Loucy (cell line): ENCODE measurements around the gene TMC5.

Experiments used
- H2AFZ ChIP-seq: fragments of 200-600 bp; sonication (generic); 2 replicates; pipeline ENCODE4 v1.6.0; 2016; ENCODE audit warnings: antibody characterized with exemption, mild to moderate bottlenecking, low read length, moderate library complexity
- H3F3A ChIP-seq: fragments of 200-600 bp; 2 replicates; pipeline ENCODE4 v1.6.0; 2016; ENCODE audit warnings: antibody characterized with exemption, low read depth, mild to moderate bottlenecking
- H3K27me3 ChIP-seq: fragments of 200-600 bp; sonication (generic); 2 replicates; pipeline ENCODE4 v1.6.1; 2014; ENCODE audit warnings: low read length, mild to moderate bottlenecking; ENCODE audit not compliant: insufficient read depth, poor library complexity, severe bottlenecking
- H3K36me3 ChIP-seq: fragments of 200-600 bp; sonication (generic); 2 replicates; pipeline ENCODE4 v1.6.1; 2016; ENCODE audit warnings: low read length; ENCODE audit not compliant: insufficient read depth
- H3K4me1 ChIP-seq: fragments of 200-600 bp; sonication (generic); 2 replicates; pipeline ENCODE4 v1.5.1; 2014; ENCODE audit warnings: low read length, mild to moderate bottlenecking; ENCODE audit not compliant: insufficient read depth, poor library complexity, severe bottlenecking
- H3K4me2 ChIP-seq: fragments of 200-600 bp; sonication (generic); 2 replicates; pipeline ENCODE4 v1.6.0; 2014; ENCODE audit warnings: antibody characterized with exemption, low read length, low read depth, mild to moderate bottlenecking; ENCODE audit not compliant: poor library complexity, severe bottlenecking
- H3K4me3 ChIP-seq: fragments of 200-600 bp; sonication (generic); 2 replicates; pipeline ENCODE4 v1.5.1; 2014; ENCODE audit warnings: low read length, mild to moderate bottlenecking, mixed read lengths; ENCODE audit not compliant: poor library complexity, severe bottlenecking
- H3K79me2 ChIP-seq: fragments of 200-600 bp; sonication (generic); 2 replicates; pipeline ENCODE4 v1.6.1; 2014; ENCODE audit warnings: low read length; ENCODE audit not compliant: insufficient read depth
- H3K9ac ChIP-seq: fragments of 200-600 bp; sonication (generic); 2 replicates; pipeline ENCODE4 v1.6.0; 2014; ENCODE audit warnings: mild to moderate bottlenecking, low read depth, low read length, moderate library complexity; ENCODE audit not compliant: poor library complexity, severe bottlenecking
- H3K9me2 ChIP-seq: fragments of 200-600 bp; sonication (generic); replicated peaks from 2 replicates; pipeline ENCODE4 v1.6.1; 2016; ENCODE audit warnings: low read depth, low read length, mixed read lengths
- H3K9me3 ChIP-seq: fragments of 200-600 bp; sonication (generic); 2 replicates; pipeline ENCODE4 v1.6.1; 2014; ENCODE audit warnings: mild to moderate bottlenecking, antibody characterized with exemption, low read length, low read depth; ENCODE audit not compliant: insufficient read depth
- H4K20me1 ChIP-seq: fragments of 200-600 bp; sonication (generic); 2 replicates; pipeline ENCODE4 v1.6.0; 2014; ENCODE audit warnings: antibody characterized with exemption, low read length, mild to moderate bottlenecking; ENCODE audit not compliant: insufficient read depth, poor library complexity, severe bottlenecking
- CTCF ChIP-seq: fragments of 200-600 bp; sonication (generic); conservative IDR thresholded peaks from 2 replicates; pipeline ENCODE4 v1.5.1; 2014; ENCODE audit warnings: mild to moderate bottlenecking, antibody characterized with exemption, low read length
- EZH2phosphoT487 ChIP-seq: fragments of 200-600 bp; IDR thresholded peaks from 2 replicates; pipeline ENCODE4 v1.6.1; 2018; ENCODE audit warnings: antibody characterized with exemption, mild to moderate bottlenecking, moderate library complexity, borderline replicate concordance

Gene TMC5

GRCh38 chr16:19485611-19486010, 67.9 kb downstream of the TMC5 start:
- Histone ChIP-seq H4K20me1 (no peaks in the 10 kb centered on the region), H3K9me2 (no peaks in the 10 kb centered on the region), H3K79me2 (no peaks in the 10 kb centered on the region), H3K4me1 (no peaks in the 10 kb centered on the region), H3K9me3 (no peaks in the 10 kb centered on the region), H3K36me3 (no peaks in the 10 kb centered on the region), H2AFZ (no peak overlapping the region), H3F3A (no peaks in the 10 kb centered on the region), H3K4me2 (no peak overlapping the region), H3K4me3 (no peak overlapping the region), H3K27me3 (no peaks in the 10 kb centered on the region), H3K9ac (no peak overlapping the region)
- TF ChIP-seq EZH2phosphoT487 (no peak), CTCF (no peak)

GRCh38 chr16:19486051-19486450, 68.4 kb downstream of the TMC5 start:
- no peak overlapping the region for H2AFZ ChIP-seq

GRCh38 chr16:19486750-19487325, 69.2 kb downstream of the TMC5 start:
- Histone ChIP-seq H3K9ac (no peak overlapping the region), H3K36me3 (no peaks in the 10 kb centered on the region), H3K9me3 (no peaks in the 10 kb centered on the region), H3K79me2 (no peaks in the 10 kb centered on the region), H3K4me3 (no peak overlapping the region), H3K27me3 (no peaks in the 10 kb centered on the region), H2AFZ (no peak overlapping the region), H3K9me2 (no peaks in the 10 kb centered on the region), H4K20me1 (no peaks in the 10 kb centered on the region), H3K4me2 (no peak overlapping the region), H3F3A (no peaks in the 10 kb centered on the region), H3K4me1 (no peaks in the 10 kb centered on the region)
- TF ChIP-seq EZH2phosphoT487 = no peak
- TF ChIP-seq CTCF = no peak; the same call in 1 of the 2 replicates

More at GRCh38 chr16:19486051-19486450, 68.4 kb downstream of the TMC5 start:
- Histone ChIP-seq H3K36me3 (no peaks in the 10 kb centered on the region), H3K4me1 (no peaks in the 10 kb centered on the region), H4K20me1 (no peaks in the 10 kb centered on the region), H3K4me3 (no peak overlapping the region), H3K27me3 (no peaks in the 10 kb centered on the region), H3K79me2 (no peaks in the 10 kb centered on the region), H3K9me2 (no peaks in the 10 kb centered on the region), H3F3A (no peaks in the 10 kb centered on the region), H3K9me3 (no peaks in the 10 kb centered on the region), H3K9ac (no peak overlapping the region), H3K4me2 (no peak overlapping the region)
- no peak for TF ChIP-seq EZH2phosphoT487
- no peak for TF ChIP-seq CTCF
